WTC11 (cell line): ENCODE data around the gene BICC1. TPM values are rescaled to one million over a fixed set of nuclear protein-coding genes. Genes with fewer than 3 reads are reported as not detected.

Experiments
- ATAC-seq: fragments of 200-7000 bp; cut with Tn5 transposase; 2 replicates; pipeline ENCODE4 v1.10.0; 2021; ENCODE audit warnings: mild to moderate bottlenecking, moderate library complexity
- CTCF ChIA-PET: fragments of 300-600 bp; sonication (Branson Sonifier 250); formaldehyde crosslinking; loops from one replicate; lab custom pipeline; 2021; ENCODE audit warnings: antibody characterized with exemption; lab: Charles Lee
- POLR2A ChIA-PET: fragments of 350-600 bp; sonication (Branson Sonifier 250); formaldehyde crosslinking; loops from one replicate; lab custom pipeline; 2021; ENCODE audit warnings: antibody characterized with exemption; lab: Charles Lee
- DNase-seq: peaks from one replicate; pipeline ENCODE4 v3.0.0; 2021; ENCODE audit warnings: low spot score
- H3K27ac Mint-ChIP-seq: 2 replicates; pipeline ENCODE4 v1.8.0; 2021; ENCODE audit warnings: mixed read lengths
- H3K27me3 Mint-ChIP-seq: 2 replicates; pipeline ENCODE4 v1.8.0; 2021; ENCODE audit warnings: low read depth, mild to moderate bottlenecking, moderate library complexity, mixed read lengths
- H3K36me3 Mint-ChIP-seq: 2 replicates; pipeline ENCODE4 v1.8.0; 2021; ENCODE audit warnings: mixed read lengths
- H3K4me1 Mint-ChIP-seq: 2 replicates; pipeline ENCODE4 v1.8.0; 2022; ENCODE audit warnings: mixed read lengths
- H3K4me3 Mint-ChIP-seq: 2 replicates; pipeline ENCODE4 v1.8.0; 2021; ENCODE audit warnings: mild to moderate bottlenecking, moderate library complexity, mixed read lengths
- H3K9me3 Mint-ChIP-seq: 2 replicates; pipeline ENCODE4 v1.8.0; 2021; ENCODE audit warnings: mixed read lengths
- CREM ChIP-seq: sonication (generic); formaldehyde crosslinking; IDR thresholded peaks from 2 replicates; pipeline ENCODE4 v1.8.1; 2022; ENCODE audit warnings: mild to moderate bottlenecking, missing genetic modification reagents, moderate library complexity
- ETV6 ChIP-seq: sonication (generic); formaldehyde crosslinking; IDR thresholded peaks from 2 replicates; pipeline ENCODE4 v1.8.1; 2022; ENCODE audit warnings: mild to moderate bottlenecking, missing genetic modification reagents
- GABPB1 ChIP-seq: sonication (generic); formaldehyde crosslinking; IDR thresholded peaks from 2 replicates; pipeline ENCODE4 v1.8.1; 2023; ENCODE audit warnings: mild to moderate bottlenecking, missing genetic modification reagents
- KAT7 ChIP-seq: sonication (generic); formaldehyde crosslinking; IDR thresholded peaks from 2 replicates; pipeline ENCODE4 v1.8.1; 2023; ENCODE audit warnings: missing genetic modification reagents, mild to moderate bottlenecking, borderline replicate concordance
- NFE2L1 ChIP-seq: sonication (generic); formaldehyde crosslinking; IDR thresholded peaks from 2 replicates; pipeline ENCODE4 v1.8.1; 2023; ENCODE audit warnings: missing genetic modification reagents
- SMAD4 ChIP-seq: sonication (generic); formaldehyde crosslinking; IDR thresholded peaks from 2 replicates; pipeline ENCODE4 v1.8.0; 2022; ENCODE audit warnings: mild to moderate bottlenecking, missing genetic modification reagents
- ZNF219 ChIP-seq: sonication (generic); formaldehyde crosslinking; IDR thresholded peaks from 2 replicates; pipeline ENCODE4 v1.8.0; 2023; ENCODE audit warnings: missing genetic modification reagents, mild to moderate bottlenecking, borderline replicate concordance
- ZNF317 ChIP-seq: sonication (generic); formaldehyde crosslinking; IDR thresholded peaks from 2 replicates; pipeline ENCODE4 v1.8.1; 2023; ENCODE audit warnings: low read depth, mild to moderate bottlenecking, moderate library complexity, missing genetic modification reagents, borderline replicate concordance
- ZNF396 ChIP-seq: fragments of 250-450 bp; sonication (Bioruptor Pico); IDR thresholded peaks from 2 replicates; pipeline ENCODE4 v1.8.0; 2021; ENCODE audit warnings: mild to moderate bottlenecking, moderate library complexity, borderline replicate concordance
- total RNA-seq: library from RNA; stranded (reverse); gene quantifications from 3 replicates; pipeline ENCODE4 v1.2.3, GENCODE V29; 2021
- TF ChIP-seq, protein P1 (sequence below): sonication (generic); formaldehyde crosslinking; IDR thresholded peaks from 2 replicates; pipeline ENCODE4 v1.8.0; 2023; ENCODE audit warnings: mild to moderate bottlenecking, missing genetic modification reagents
- TF ChIP-seq, protein P2 (sequence below): fragments of 250-450 bp; sonication (Bioruptor Pico); IDR thresholded peaks from 2 replicates; pipeline ENCODE4 v1.9.0; 2021; ENCODE audit warnings: moderate library complexity, mild to moderate bottlenecking, inconsistent platforms, borderline replicate concordance
- TF ChIP-seq, protein P3 (sequence below): sonication (generic); formaldehyde crosslinking; IDR thresholded peaks from 2 replicates; pipeline ENCODE4 v1.8.1; 2022; ENCODE audit warnings: missing genetic modification reagents, borderline replicate concordance
- TF ChIP-seq, protein P4 (sequence below): sonication (generic); formaldehyde crosslinking; IDR thresholded peaks from 2 replicates; pipeline ENCODE4 v1.8.0; 2022; ENCODE audit warnings: mild to moderate bottlenecking, missing genetic modification reagents
- TF ChIP-seq, protein P5 (sequence below): fragments of 250-450 bp; sonication (Bioruptor Pico); IDR thresholded peaks from 2 replicates; pipeline ENCODE4 v1.9.0; 2021; ENCODE audit warnings: mild to moderate bottlenecking

Gene BICC1
- total RNA-seq, 1 experiment from 2014 or later = 0.61 TPM

DNA sequence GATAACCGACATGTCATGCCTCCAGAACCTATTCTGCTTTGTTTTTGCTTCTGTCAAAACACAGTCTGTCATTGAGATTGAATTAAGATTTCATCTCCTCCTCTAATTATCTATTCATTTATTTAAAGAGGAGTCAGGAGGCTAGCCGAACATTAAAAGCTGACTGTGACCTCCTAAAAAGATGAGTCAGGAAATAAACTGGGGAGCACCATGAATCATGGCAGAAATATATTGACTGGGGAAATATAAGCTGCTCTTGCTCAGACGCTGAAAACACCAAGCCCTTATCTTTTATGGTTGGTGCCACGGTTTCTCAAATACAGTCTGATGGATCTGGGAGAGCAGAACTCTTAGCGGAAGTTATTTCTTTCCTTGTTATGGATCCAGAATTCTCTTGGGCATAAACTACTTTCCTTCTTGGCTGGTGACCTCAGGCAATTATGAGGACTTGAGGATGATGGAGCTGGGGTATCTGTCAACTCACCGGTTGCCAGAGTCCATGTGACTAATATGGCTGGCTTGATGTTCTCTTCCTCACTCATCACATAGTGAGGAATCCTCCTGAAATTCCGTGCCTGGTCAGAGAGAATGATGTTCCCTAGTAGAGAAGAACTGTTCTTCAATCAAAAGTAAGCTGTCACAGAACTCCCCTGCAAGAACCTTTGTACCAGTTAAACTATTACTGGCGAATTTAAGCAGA is 356.2 kb downstream of the BICC1 start:
- POLR2A ChIA-PET = no interaction called here
- Mint-ChIP-seq H3K27ac (no peak overlapping the region), H3K36me3 (peaks cover 13% of the 10 kb centered on the region), H3K9me3 (peaks cover 12% of the 10 kb centered on the region), H3K4me1 (no peaks in the 10 kb centered on the region), H3K4me3 (no peak overlapping the region), H3K27me3 (no peaks in the 10 kb centered on the region)
- no peak for ATAC-seq
- CTCF ChIA-PET = no interaction called here
- DNase-seq = no peak
- TF ChIP-seq ZNF317 (no peak), KAT7 (no peak), ZNF219 (no peak), SMAD4 (no peak), ZNF396 (CRISPR knock-in tag) (no peak), ETV6 (CRISPR knock-in tag) (no peak)
- TF ChIP-seq, protein P1, sequence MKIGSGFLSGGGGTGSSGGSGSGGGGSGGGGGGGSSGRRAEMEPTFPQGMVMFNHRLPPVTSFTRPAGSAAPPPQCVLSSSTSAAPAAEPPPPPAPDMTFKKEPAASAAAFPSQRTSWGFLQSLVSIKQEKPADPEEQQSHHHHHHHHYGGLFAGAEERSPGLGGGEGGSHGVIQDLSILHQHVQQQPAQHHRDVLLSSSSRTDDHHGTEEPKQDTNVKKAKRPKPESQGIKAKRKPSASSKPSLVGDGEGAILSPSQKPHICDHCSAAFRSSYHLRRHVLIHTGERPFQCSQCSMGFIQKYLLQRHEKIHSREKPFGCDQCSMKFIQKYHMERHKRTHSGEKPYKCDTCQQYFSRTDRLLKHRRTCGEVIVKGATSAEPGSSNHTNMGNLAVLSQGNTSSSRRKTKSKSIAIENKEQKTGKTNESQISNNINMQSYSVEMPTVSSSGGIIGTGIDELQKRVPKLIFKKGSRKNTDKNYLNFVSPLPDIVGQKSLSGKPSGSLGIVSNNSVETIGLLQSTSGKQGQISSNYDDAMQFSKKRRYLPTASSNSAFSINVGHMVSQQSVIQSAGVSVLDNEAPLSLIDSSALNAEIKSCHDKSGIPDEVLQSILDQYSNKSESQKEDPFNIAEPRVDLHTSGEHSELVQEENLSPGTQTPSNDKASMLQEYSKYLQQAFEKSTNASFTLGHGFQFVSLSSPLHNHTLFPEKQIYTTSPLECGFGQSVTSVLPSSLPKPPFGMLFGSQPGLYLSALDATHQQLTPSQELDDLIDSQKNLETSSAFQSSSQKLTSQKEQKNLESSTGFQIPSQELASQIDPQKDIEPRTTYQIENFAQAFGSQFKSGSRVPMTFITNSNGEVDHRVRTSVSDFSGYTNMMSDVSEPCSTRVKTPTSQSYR (CRISPR knock-in tag) = no peak
- TF ChIP-seq, protein P2, sequence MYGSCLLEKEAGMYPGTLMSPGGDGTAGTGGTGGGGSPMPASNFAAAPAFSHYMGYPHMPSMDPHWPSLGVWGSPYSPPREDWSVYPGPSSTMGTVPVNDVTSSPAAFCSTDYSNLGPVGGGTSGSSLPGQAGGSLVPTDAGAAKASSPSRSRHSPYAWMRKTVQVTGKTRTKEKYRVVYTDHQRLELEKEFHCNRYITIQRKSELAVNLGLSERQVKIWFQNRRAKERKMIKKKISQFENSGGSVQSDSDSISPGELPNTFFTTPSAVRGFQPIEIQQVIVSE (CRISPR knock-in tag) = no peak

DNA sequence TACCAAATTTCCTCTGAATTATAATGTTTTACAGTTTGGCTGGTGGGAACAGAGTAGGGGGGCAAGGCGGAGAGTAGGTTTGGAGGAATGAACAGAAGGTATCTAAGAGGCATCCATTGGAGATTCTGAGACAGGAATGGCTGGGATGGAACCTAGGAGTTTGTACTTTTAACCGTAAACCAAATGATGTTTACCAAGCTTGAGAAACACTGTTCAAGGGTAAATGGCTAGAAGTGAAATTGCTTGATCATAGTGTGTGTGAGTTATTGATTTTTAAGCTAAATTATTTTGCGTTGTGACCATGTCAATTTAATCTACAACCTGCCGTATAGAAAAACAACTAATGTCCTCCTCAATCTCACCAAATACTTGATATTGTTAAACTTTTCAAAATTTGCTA is 357.4 kb downstream of the BICC1 start:
- no peak for ATAC-seq
- Mint-ChIP-seq H3K27me3 (no peaks in the 10 kb centered on the region), H3K4me3 (no peak overlapping the region), H3K36me3 (peaks cover 13% of the 10 kb centered on the region), H3K4me1 (no peaks in the 10 kb centered on the region), H3K27ac (no peak overlapping the region), H3K9me3 (peaks cover 12% of the 10 kb centered on the region)
- TF ChIP-seq, protein P3, sequence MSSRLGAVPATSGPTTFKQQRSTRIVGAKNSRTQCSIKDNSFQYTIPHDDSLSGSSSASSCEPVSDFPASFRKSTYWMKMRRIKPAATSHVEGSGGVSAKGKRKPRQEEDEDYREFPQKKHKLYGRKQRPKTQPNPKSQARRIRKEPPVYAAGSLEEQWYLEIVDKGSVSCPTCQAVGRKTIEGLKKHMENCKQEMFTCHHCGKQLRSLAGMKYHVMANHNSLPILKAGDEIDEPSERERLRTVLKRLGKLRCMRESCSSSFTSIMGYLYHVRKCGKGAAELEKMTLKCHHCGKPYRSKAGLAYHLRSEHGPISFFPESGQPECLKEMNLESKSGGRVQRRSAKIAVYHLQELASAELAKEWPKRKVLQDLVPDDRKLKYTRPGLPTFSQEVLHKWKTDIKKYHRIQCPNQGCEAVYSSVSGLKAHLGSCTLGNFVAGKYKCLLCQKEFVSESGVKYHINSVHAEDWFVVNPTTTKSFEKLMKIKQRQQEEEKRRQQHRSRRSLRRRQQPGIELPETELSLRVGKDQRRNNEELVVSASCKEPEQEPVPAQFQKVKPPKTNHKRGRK = no peak
- no peak for TF ChIP-seq SMAD4
- TF ChIP-seq, protein P4, sequence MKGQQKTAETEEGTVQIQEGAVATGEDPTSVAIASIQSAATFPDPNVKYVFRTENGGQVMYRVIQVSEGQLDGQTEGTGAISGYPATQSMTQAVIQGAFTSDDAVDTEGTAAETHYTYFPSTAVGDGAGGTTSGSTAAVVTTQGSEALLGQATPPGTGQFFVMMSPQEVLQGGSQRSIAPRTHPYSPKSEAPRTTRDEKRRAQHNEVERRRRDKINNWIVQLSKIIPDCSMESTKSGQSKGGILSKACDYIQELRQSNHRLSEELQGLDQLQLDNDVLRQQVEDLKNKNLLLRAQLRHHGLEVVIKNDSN (CRISPR knock-in tag) = no peak
- no peak for TF ChIP-seq GABPB1
- no peak for TF ChIP-seq CREM (CRISPR knock-in tag)
- TF ChIP-seq NFE2L1 = no peak
- no peak for DNase-seq
- CTCF ChIA-PET = no interaction called here
- POLR2A ChIA-PET = no interaction called here

DNA sequence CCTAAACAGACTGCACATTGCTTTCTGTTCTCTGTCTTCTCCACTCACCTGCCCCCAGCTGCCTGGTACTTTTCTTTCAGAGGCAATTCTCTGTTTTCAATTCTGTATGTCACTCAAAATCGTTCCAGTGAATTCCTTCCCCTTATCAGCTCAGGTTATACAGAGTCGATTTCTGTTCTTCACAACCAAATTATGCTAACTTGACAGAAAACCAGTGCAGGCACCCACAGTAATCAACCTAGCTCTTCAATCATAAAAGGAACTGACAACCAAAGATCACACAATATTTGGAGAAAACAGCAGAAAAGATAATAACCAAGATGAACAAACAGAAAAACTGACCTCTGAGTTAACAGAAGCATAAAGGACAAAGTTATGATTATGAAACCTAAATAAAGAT is 360.5 kb downstream of the BICC1 start:
- Mint-ChIP-seq H3K4me1 (no peaks in the 10 kb centered on the region), H3K9me3 (no peaks in the 10 kb centered on the region), H3K27me3 (no peaks in the 10 kb centered on the region), H3K36me3 (no peaks in the 10 kb centered on the region), H3K27ac (no peak overlapping the region), H3K4me3 (no peak overlapping the region)
- TF ChIP-seq, protein P5, sequence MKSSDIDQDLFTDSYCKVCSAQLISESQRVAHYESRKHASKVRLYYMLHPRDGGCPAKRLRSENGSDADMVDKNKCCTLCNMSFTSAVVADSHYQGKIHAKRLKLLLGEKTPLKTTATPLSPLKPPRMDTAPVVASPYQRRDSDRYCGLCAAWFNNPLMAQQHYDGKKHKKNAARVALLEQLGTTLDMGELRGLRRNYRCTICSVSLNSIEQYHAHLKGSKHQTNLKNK (CRISPR knock-in tag) = no peak
- DNase-seq (no peak), ATAC-seq (no peak)
- CTCF ChIA-PET = no interaction called here
- POLR2A ChIA-PET = no interaction called here

Other genes with a start within 250 kb of the BICC1 start
- gene IPMK, start 245.0 kb upstream of the BICC1 start, total RNA-seq = 9.7 to 10.9 TPM (median 9.9 TPM) in 3 replicates
- 46.6 to 53.8 TPM (median 48.3 TPM) in 3 replicates for gene CISD1, start 243.7 kb upstream of the BICC1 start, total RNA-seq
- gene UBE2D1, start 177.9 kb upstream of the BICC1 start, total RNA-seq = 23.7 to 24.6 TPM (median 23.8 TPM) in 3 replicates
- 74.4 to 77.4 TPM (median 76.1 TPM) in 3 replicates for gene TFAM, start 127.5 kb upstream of the BICC1 start, total RNA-seq